GM12878 (cell line): ENCODE data around the gene HS6ST1. TPM values are rescaled to one million over a fixed set of nuclear protein-coding genes. Genes with fewer than 3 reads are reported as not detected.

Experiments used
- ATAC-seq: fragments of 200-7000 bp; cut with Tn5 transposase; 3 replicates; pipeline ENCODE4 v1.9.1; 2020; ENCODE audit warnings: mild to moderate bottlenecking, moderate library complexity
- BruUV-seq: library from RNA; stranded (reverse); fragments of 400-500 nt; replicated peaks from 2 replicates; lab custom pipeline; 2021; lab: Mats Ljungman, UMichigan
- CTCF ChIA-PET: fragments of 300-600 bp; sonication (Branson Sonifier 250); formaldehyde crosslinking; extraction: SDS; loops from one replicate; lab custom pipeline; 2021; ENCODE audit warnings: inconsistent platforms; lab: Yijun Ruan, JAX
- POLR2A ChIA-PET: fragments of 350-600 bp; formaldehyde crosslinking; extraction: SDS; loops from one replicate; lab custom pipeline; 2021; ENCODE audit warnings: inconsistent platforms; lab: Charles Lee
- RAD21 ChIA-PET: fragments of 300-600 bp; sonication (Branson Sonifier 250); formaldehyde crosslinking; loops from one replicate; lab custom pipeline; 2023; ENCODE audit warnings: antibody characterized with exemption; ENCODE audit not compliant: unreplicated experiment; lab: Charles Lee
- SMC1A ChIA-PET: fragments of 300-600 bp; sonication (Branson Sonifier 250); formaldehyde crosslinking; loops from one replicate; lab custom pipeline; 2023; ENCODE audit not compliant: unreplicated experiment, uncharacterized antibody; lab: Charles Lee
- DNase-seq: peaks from one replicate; pipeline ENCODE4 v3.0.0-alpha.2; 2011; ENCODE audit warnings: low read depth, low spot score
- FAIRE-seq: peaks from 3 replicates; lab custom pipeline; 2011; peaks lifted over from hg19 to GRCh38; lab: Jason Lieb, UNC
- H2AFZ ChIP-seq: 2 replicates; pipeline ENCODE4 v1.6.0; 2011; ENCODE audit warnings: low read depth, low read length, control low read depth; ENCODE audit not compliant: control insufficient read depth
- H3K27ac ChIP-seq: 2 replicates; pipeline ENCODE4 v1.5.1; 2011; ENCODE audit warnings: control low read depth; ENCODE audit not compliant: control insufficient read depth, insufficient read depth
- H3K27me3 ChIP-seq, 2 experiments: replicated peaks in 1 of 2; 2 replicates each; pipeline versions ENCODE4 v1.6.0 to v1.6.1; 2011; ENCODE audit warnings: low read length in 1 of 2; ENCODE audit not compliant: control insufficient read depth in 2 of 2, insufficient read depth in 2 of 2
- H3K36me3 ChIP-seq, 2 experiments: 2 replicates each; pipeline ENCODE4 v1.5.1; 2011; ENCODE audit warnings: low read length in 1 of 2; ENCODE audit not compliant: control insufficient read depth in 2 of 2, insufficient read depth in 2 of 2
- H3K4me1 ChIP-seq: 2 replicates; pipeline ENCODE4 v1.6.1; 2011; ENCODE audit warnings: mild to moderate bottlenecking, low read length, moderate library complexity, mixed read lengths; ENCODE audit not compliant: control insufficient read depth, insufficient read depth
- H3K4me2 ChIP-seq: 2 replicates; pipeline ENCODE4 v1.6.0; 2011; ENCODE audit warnings: control low read depth; ENCODE audit not compliant: control insufficient read depth, insufficient read depth
- H3K4me3 ChIP-seq: fragments of 200-600 bp; sonication (generic); 2 replicates; pipeline ENCODE4 v1.5.1; 2016
- H3K79me2 ChIP-seq: 2 replicates; pipeline ENCODE4 v1.6.0; 2011; ENCODE audit warnings: low read length; ENCODE audit not compliant: control insufficient read depth, insufficient read depth
- H3K9ac ChIP-seq: 2 replicates; pipeline ENCODE4 v1.8.0; 2011; ENCODE audit warnings: low read length, control low read depth, mixed read lengths; ENCODE audit not compliant: control insufficient read depth, insufficient read depth
- H3K9me3 ChIP-seq: replicated peaks from 3 replicates; pipeline ENCODE4 v1.5.1; 2011; ENCODE audit warnings: mild to moderate bottlenecking, low read length; ENCODE audit not compliant: control insufficient read depth, insufficient read depth
- H4K20me1 ChIP-seq: 2 replicates; pipeline ENCODE4 v1.6.0; 2011; ENCODE audit not compliant: control insufficient read depth, insufficient read depth
- EGR1 ChIP-seq, 2 experiments: IDR thresholded peaks; 1 replicate in 1 of 2; 2 replicates in 1 of 2; pipeline ENCODE4 v1.6.1; 2011 to 2012; ENCODE audit warnings: low read depth in 2 of 2, low read length in 2 of 2, borderline replicate concordance in 1 of 2, mild to moderate bottlenecking in 1 of 2, moderate library complexity in 1 of 2
- EZH2 ChIP-seq: IDR thresholded peaks from 2 replicates; pipeline ENCODE4 v1.6.1; 2012; ENCODE audit warnings: low read depth, mild to moderate bottlenecking, control low read depth, inconsistent platforms, low read length, borderline replicate concordance; ENCODE audit not compliant: control insufficient read depth
- IKZF2 ChIP-seq, 2 experiments: fragments of 450-650 bp; IDR thresholded peaks; 2 replicates each; pipeline ENCODE4 v1.6.1; 2017; ENCODE audit warnings: mild to moderate bottlenecking in 2 of 2, moderate library complexity in 2 of 2
- NFIC ChIP-seq: IDR thresholded peaks from 2 replicates; pipeline ENCODE4 v1.6.1; 2012; ENCODE audit warnings: low read depth, mild to moderate bottlenecking, inconsistent platforms, low read length, moderate library complexity
- NRF1 ChIP-seq: conservative IDR thresholded peaks from 2 replicates; pipeline ENCODE4 v1.6.1; 2011; ENCODE audit warnings: mild to moderate bottlenecking, low read depth, low read length, improper control_type of control experiment
- RUNX3 ChIP-seq: IDR thresholded peaks from 2 replicates; pipeline ENCODE4 v1.6.1; 2012; ENCODE audit warnings: low read length, inconsistent platforms
- SIN3A ChIP-seq: IDR thresholded peaks from 2 replicates; pipeline ENCODE4 v1.6.1; 2012; ENCODE audit warnings: low read depth, low read length, improper control_type of control experiment
- TCF7 ChIP-seq: IDR thresholded peaks from 2 replicates; pipeline ENCODE4 v1.6.1; 2014; ENCODE audit warnings: antibody characterized with exemption, borderline replicate concordance
- ZNF24 ChIP-seq: fragments of 450-650 bp; IDR thresholded peaks from 2 replicates; pipeline ENCODE4 v1.6.1; 2017; ENCODE audit warnings: antibody characterized with exemption, mild to moderate bottlenecking
- ZSCAN29 ChIP-seq: fragments of 450-650 bp; IDR thresholded peaks from 2 replicates; pipeline ENCODE4 v1.6.1; 2017; ENCODE audit warnings: mild to moderate bottlenecking, moderate library complexity
- whole genome bisulfite sequencing: methylation state at CpG from one replicate; pipeline ENCODE4 v1.1.6; 2016; ENCODE audit warnings: low lambda C conversion rate; ENCODE audit not compliant: insufficient replicate concordance, insufficient coverage; ENCODE audit errors: missing lambda C conversion rate; 5-methylcytosine and 5-hydroxymethylcytosine counted together
- in situ Hi-C: fragments of 300-500 bp; cut with MboI; formaldehyde crosslinking; loops from 9 replicates; pipeline ENCODE4 v1.14.3; 2018; ENCODE audit warnings: mixed read lengths
- intact Hi-C: fragments of 100-400 bp; cut with micrococcal nuclease; formaldehyde crosslinking; loops from one replicate; pipeline ENCODE4 v1.14.2; 2022; ENCODE audit not compliant: unreplicated experiment
- polyA plus RNA-seq, 11 experiments: library from polyadenylated mRNA; depleted of rRNA in 4 of 11; unstranded in 6 of 11; stranded (reverse) in 5 of 11; fragments of >200 nt; fragmentation: Nextera tagmentation in 4 of 11; fragmentation: Illumina TruSeq in 1 of 11; extraction: Ambion mirVana in 4 of 11; extraction: Trizol in 1 of 11; gene quantifications; 1 replicate in 1 of 11; 2 replicates in 10 of 11; pipeline versions ENCODE4 v1.2.1 to v1.2.3, GENCODE V29; 2011 to 2016; ENCODE audit warnings: inconsistent platforms in 2 of 11, missing spikeins in 2 of 11, low read depth in 1 of 11
- total RNA-seq, 4 experiments: library from RNA; depleted of rRNA in 3 of 4; stranded (reverse); fragments of >200 nt in 3 of 4; fragmentation: Illumina TruSeq in 1 of 4; extraction: Trizol in 1 of 4; gene quantifications; 2 replicates each; pipeline versions ENCODE4 v1.2.1 to v1.2.3, GENCODE V29; 2013 to 2021
- TF ChIP-seq, protein P1 (sequence below): IDR thresholded peaks from 2 replicates; pipeline ENCODE4 v1.6.1; 2011; ENCODE audit warnings: borderline replicate concordance, low read depth, mild to moderate bottlenecking, moderate library complexity, low read length; ENCODE audit not compliant: insufficient read depth, poor library complexity, severe bottlenecking
- TF ChIP-seq, protein P2 (sequence below): fragments of 450-650 bp; IDR thresholded peaks from 2 replicates; pipeline ENCODE4 v1.6.1; 2016; ENCODE audit warnings: mild to moderate bottlenecking, moderate library complexity, borderline replicate concordance

The HS6ST1 gene
- total and polyA plus RNA-seq, 10 of the 15 experiments (the other 5 are each of a cell fraction or from before 2014, with no cell fraction given) = 0.48 to 17.0 (median 4.7) TPM

DNA sequence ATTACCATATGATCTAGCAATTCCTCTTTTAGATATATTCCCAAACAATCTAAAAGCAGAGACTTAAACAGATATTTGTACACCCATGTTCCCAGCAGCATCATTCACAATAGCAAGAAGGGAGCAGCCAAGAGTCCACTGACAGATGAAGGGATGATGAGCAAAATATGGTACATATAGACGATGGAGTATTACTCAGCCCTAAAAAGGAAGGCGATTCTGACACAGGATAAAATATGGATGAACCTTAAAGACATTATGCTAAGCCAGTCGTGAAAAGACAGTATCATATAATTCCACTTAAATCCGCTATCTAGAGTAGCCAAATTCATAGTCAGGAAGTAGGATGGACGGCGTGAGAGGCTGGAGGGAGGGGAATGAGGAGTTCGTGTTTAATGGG lies 20.4 kb downstream of the HS6ST1 start:
- Histone ChIP-seq H3K27me3 (no peaks in the 10 kb centered on the region), H2AFZ (no peak overlapping the region), H3K4me2 (no peak overlapping the region), H4K20me1 (no peaks in the 10 kb centered on the region; the same call in 1 of the 2 replicates), H3K4me3 (no peak overlapping the region), H3K79me2 (no peaks in the 10 kb centered on the region), H3K36me3 (no peaks in the 10 kb centered on the region; a peak in 1 of 4 replicates), H3K27ac (no peak overlapping the region), H3K4me1 (no peaks in the 10 kb centered on the region), H3K9me3 (no peaks in the 10 kb centered on the region), H3K9ac (no peak overlapping the region)
- intact Hi-C loops = no loop called here
- BruUV-seq = no TSS peak
- no peak for TF ChIP-seq ZNF24
- TF ChIP-seq, protein P1, sequence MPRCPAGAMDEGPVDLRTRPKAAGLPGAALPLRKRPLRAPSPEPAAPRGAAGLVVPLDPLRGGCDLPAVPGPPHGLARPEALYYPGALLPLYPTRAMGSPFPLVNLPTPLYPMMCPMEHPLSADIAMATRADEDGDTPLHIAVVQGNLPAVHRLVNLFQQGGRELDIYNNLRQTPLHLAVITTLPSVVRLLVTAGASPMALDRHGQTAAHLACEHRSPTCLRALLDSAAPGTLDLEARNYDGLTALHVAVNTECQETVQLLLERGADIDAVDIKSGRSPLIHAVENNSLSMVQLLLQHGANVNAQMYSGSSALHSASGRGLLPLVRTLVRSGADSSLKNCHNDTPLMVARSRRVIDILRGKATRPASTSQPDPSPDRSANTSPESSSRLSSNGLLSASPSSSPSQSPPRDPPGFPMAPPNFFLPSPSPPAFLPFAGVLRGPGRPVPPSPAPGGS = no peak
- no peak for TF ChIP-seq NRF1
- TF ChIP-seq TCF7 = no peak
- TF ChIP-seq, protein P2, sequence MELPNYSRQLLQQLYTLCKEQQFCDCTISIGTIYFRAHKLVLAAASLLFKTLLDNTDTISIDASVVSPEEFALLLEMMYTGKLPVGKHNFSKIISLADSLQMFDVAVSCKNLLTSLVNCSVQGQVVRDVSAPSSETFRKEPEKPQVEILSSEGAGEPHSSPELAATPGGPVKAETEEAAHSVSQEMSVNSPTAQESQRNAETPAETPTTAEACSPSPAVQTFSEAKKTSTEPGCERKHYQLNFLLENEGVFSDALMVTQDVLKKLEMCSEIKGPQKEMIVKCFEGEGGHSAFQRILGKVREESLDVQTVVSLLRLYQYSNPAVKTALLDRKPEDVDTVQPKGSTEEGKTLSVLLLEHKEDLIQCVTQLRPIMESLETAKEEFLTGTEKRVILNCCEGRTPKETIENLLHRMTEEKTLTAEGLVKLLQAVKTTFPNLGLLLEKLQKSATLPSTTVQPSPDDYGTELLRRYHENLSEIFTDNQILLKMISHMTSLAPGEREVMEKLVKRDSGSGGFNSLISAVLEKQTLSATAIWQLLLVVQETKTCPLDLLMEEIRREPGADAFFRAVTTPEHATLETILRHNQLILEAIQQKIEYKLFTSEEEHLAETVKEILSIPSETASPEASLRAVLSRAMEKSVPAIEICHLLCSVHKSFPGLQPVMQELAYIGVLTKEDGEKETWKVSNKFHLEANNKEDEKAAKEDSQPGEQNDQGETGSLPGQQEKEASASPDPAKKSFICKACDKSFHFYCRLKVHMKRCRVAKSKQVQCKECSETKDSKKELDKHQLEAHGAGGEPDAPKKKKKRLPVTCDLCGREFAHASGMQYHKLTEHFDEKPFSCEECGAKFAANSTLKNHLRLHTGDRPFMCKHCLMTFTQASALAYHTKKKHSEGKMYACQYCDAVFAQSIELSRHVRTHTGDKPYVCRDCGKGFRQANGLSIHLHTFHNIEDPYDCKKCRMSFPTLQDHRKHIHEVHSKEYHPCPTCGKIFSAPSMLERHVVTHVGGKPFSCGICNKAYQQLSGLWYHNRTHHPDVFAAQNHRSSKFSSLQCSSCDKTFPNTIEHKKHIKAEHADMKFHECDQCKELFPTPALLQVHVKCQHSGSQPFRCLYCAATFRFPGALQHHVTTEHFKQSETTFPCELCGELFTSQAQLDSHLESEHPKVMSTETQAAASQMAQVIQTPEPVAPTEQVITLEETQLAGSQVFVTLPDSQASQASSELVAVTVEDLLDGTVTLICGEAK = no peak
- TF ChIP-seq SIN3A = no peak
- no peak for TF ChIP-seq ZSCAN29
- TF ChIP-seq IKZF2 (IDR thresholded peaks at IDR 0.05) = no peak
- no peak for TF ChIP-seq NFIC
- TF ChIP-seq RUNX3 = no peak
- TF ChIP-seq EZH2 = no peak
- TF ChIP-seq EGR1 (IDR thresholded peaks at IDR 0.05; ENCODE audit: borderline replicate concordance in 1 of 2, low read depth in 2 of 2, low read length in 2 of 2) = no peak
- no peak for DNase-seq
- CTCF ChIA-PET = no interaction called here
- RAD21 ChIA-PET = no interaction called here
- 95% methylated on average over 7 of the region's 7 CpGs for WGBS
- peak; percentile 31 for FAIRE-seq
- ATAC-seq = no peak
- SMC1A ChIA-PET = no interaction called here
- POLR2A ChIA-PET = interaction anchor here (0.6 kb wide), 1 partner anchor 133 kb away, joined by 5 read pairs; no protein-coding TSS in a partner anchor
- in situ Hi-C loops = no loop called here
